HFFc6 (cell line): ENCODE data around the gene IFT81. TPM values are rescaled to one million over a fixed set of nuclear protein-coding genes. Genes with fewer than 3 reads are reported as not detected.

Source experiments
- DNase-seq: peaks from one replicate; pipeline ENCODE4 v3.0.0-alpha.2; 2018
- H3K27ac Mint-ChIP-seq: 2 replicates; pipeline ENCODE4 v1.8.0; 2020; ENCODE audit warnings: mild to moderate bottlenecking, mixed read lengths
- H3K27me3 Mint-ChIP-seq: 2 replicates; pipeline ENCODE4 v1.8.0; 2021; ENCODE audit warnings: mild to moderate bottlenecking, moderate library complexity, mixed read lengths; ENCODE audit not compliant: insufficient read depth
- H3K36me3 Mint-ChIP-seq: 2 replicates; pipeline ENCODE4 v1.8.0; 2021; ENCODE audit warnings: low read depth, mixed read lengths
- H3K4me1 Mint-ChIP-seq: 2 replicates; pipeline ENCODE4 v1.8.0; 2020; ENCODE audit warnings: low read depth, mixed read lengths
- H3K4me3 Mint-ChIP-seq: 2 replicates; pipeline ENCODE4 v1.8.0; 2020; ENCODE audit warnings: mild to moderate bottlenecking, moderate library complexity, mixed read lengths
- H3K9me3 Mint-ChIP-seq: 2 replicates; pipeline ENCODE4 v1.8.0; 2020; ENCODE audit warnings: mild to moderate bottlenecking, mixed read lengths
- CTCF ChIP-seq: fragments of 200-600 bp; sonication (generic); IDR thresholded peaks from 2 replicates; pipeline ENCODE4 v1.5.0; 2021; ENCODE audit warnings: antibody characterized with exemption, mild to moderate bottlenecking
- total RNA-seq, 6 experiments: library from RNA; stranded (reverse); fragmentation: NEBNext Ultra II Directional; extraction: Animal tissue kit (Norgen Biotek cat#: 25700); gene quantifications; 2 replicates in 1 of 6; 3 replicates in 5 of 6; pipeline ENCODE4 v1.2.3, GENCODE V29; 2021

Gene IFT81
- total RNA-seq, 6 experiments from 2014 or later: 9.4 to 14.4 (median 12.8) TPM

GRCh38 chr12:110198386-110198785 is 74.2 kb downstream of the IFT81 start:
- no peak overlapping the region for H3K4me3 Mint-ChIP-seq
- no peaks in the 10 kb centered on the region for H3K9me3 Mint-ChIP-seq
- peaks cover 30% of the 10 kb centered on the region for H3K4me1 Mint-ChIP-seq
- H3K36me3 Mint-ChIP-seq: peaks cover 11% of the 10 kb centered on the region
- TF ChIP-seq CTCF: no peak
- H3K27me3 Mint-ChIP-seq: no peaks in the 10 kb centered on the region
- H3K27ac Mint-ChIP-seq: peak overlapping the region; percentile 31
- DNase-seq: no peak

- no peaks in the 10 kb centered on the region for H3K27me3 Mint-ChIP-seq
- H3K36me3 Mint-ChIP-seq: peaks cover 13% of the 10 kb centered on the region
- peak overlapping the region; percentile 73 for H3K4me3 Mint-ChIP-seq
- H3K9me3 Mint-ChIP-seq: no peaks in the 10 kb centered on the region
- TF ChIP-seq CTCF: no peak
- peak; percentile 54 for DNase-seq
- H3K4me1 Mint-ChIP-seq: peaks cover 30% of the 10 kb centered on the region
- H3K27ac Mint-ChIP-seq: peak overlapping the region; percentile 73
Measured at GRCh38 chr12:110199339-110200123, 75.4 kb downstream of the IFT81 start.

DNA sequence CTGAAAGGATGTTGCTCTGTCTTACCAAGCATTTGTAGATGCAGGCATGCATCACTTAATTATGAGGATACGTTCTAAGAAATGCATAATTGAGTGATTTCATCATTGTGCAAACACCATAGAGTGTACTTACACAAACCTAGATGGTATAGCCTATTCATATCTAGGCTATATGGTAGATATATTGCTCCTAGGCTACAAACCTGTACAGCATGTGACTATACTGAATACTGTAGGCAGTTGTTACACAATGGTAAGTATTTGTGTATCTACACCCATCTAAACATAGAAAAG is 75.9 kb downstream of the IFT81 start:
- Mint-ChIP-seq H3K27me3 (no peaks in the 10 kb centered on the region), H3K9me3 (no peaks in the 10 kb centered on the region), H3K4me1 (peaks cover 30% of the 10 kb centered on the region), H3K4me3 (peak overlapping the region; percentile 73), H3K27ac (peak overlapping the region; percentile 73), H3K36me3 (peaks cover 16% of the 10 kb centered on the region)
- TF ChIP-seq CTCF: no peak
- DNase-seq: no peak

DNA sequence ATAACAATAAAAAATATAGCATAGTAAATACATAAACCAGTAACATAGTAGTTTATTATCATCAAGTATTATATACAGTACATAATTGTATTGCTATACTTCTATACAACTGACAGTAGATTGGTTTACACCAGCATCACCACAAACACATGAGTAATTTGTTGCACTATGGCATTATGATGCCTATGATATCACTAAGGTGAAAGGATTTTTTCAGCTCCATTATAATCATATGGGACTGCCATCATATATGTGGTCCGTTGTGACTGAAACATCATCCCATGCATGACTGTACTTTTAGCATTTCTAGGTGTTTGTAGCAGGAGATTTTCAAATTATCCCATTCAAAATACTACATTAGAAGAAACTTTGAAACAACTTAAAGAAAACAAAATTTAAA is 77.8 kb downstream of the IFT81 start:
- no peaks in the 10 kb centered on the region for H3K9me3 Mint-ChIP-seq
- H3K36me3 Mint-ChIP-seq: peaks cover 14% of the 10 kb centered on the region
- no peak overlapping the region for H3K4me3 Mint-ChIP-seq
- TF ChIP-seq CTCF: no peak
- no peak for DNase-seq
- no peak overlapping the region for H3K27ac Mint-ChIP-seq
- peaks cover 30% of the 10 kb centered on the region for H3K4me1 Mint-ChIP-seq
- no peaks in the 10 kb centered on the region for H3K27me3 Mint-ChIP-seq

GRCh38 chr12:110203546-110203945 is 79.4 kb downstream of the IFT81 start:
- DNase-seq: no peak
- Mint-ChIP-seq H3K9me3 (no peaks in the 10 kb centered on the region), H3K27me3 (no peaks in the 10 kb centered on the region), H3K4me3 (no peak overlapping the region), H3K36me3 (peaks cover 14% of the 10 kb centered on the region), H3K4me1 (peaks cover 24% of the 10 kb centered on the region), H3K27ac (no peak overlapping the region)
- no peak for TF ChIP-seq CTCF
